Stomach (tissue), 4 donors: Measurements from ENCODE around the gene PGGT1B.

Source experiments
- EP300 ChIP-seq: sonication (generic); formaldehyde crosslinking; IDR thresholded peaks from one replicate; pipeline ENCODE4 v1.6.1; 2017; ENCODE audit warnings: antibody characterized with exemption
- POLR2A ChIP-seq, 4 donors: fragments of 450-650 bp; IDR thresholded peaks; one replicate each; pipeline ENCODE4 v1.6.1; 2016; ENCODE audit warnings: antibody characterized with exemption in 4 of 4, control low read depth in 2 of 4, mild to moderate bottlenecking in 1 of 4, moderate library complexity in 1 of 4
- POLR2AphosphoS5 ChIP-seq, 3 donors: sonication (generic); formaldehyde crosslinking; IDR thresholded peaks; one replicate each; pipeline ENCODE4 v1.6.1; 2016; ENCODE audit warnings: antibody characterized with exemption in 3 of 3
- TF ChIP-seq, protein P1 (sequence below), 7 experiments: fragments of 450-650 bp in 4 of 7; fragments of 200-600 bp in 3 of 7; sonication (generic) in 3 of 7; IDR thresholded peaks; one replicate each; pipeline ENCODE4 v1.5.1; 2016 to 2019; ENCODE audit warnings: antibody characterized with exemption in 7 of 7, control low read depth in 2 of 7, mild to moderate bottlenecking in 1 of 7

DNA sequence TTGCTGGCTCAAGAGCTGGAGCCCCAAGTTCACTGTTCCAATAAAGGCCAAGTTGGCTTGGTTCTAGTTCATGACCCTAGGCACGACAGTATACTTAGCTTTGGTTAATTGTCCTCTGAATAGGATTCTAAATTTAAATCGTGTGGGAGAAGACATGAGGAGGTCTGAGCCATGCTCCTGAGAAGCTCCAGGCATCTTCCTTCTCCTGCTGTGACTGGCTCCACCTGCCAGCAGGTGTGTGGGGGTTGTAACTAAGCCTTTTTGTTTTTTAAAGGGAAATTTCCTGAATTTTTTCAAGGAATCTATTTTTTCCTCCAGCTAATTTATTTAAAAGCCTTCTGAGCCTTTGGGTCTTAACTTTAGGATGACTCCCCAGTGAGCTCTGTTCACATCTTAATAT lies 72.8 kb downstream of the PGGT1B start:
- no peak for TF ChIP-seq POLR2A (IDR thresholded peaks at IDR 0.05)
- TF ChIP-seq, protein P1, sequence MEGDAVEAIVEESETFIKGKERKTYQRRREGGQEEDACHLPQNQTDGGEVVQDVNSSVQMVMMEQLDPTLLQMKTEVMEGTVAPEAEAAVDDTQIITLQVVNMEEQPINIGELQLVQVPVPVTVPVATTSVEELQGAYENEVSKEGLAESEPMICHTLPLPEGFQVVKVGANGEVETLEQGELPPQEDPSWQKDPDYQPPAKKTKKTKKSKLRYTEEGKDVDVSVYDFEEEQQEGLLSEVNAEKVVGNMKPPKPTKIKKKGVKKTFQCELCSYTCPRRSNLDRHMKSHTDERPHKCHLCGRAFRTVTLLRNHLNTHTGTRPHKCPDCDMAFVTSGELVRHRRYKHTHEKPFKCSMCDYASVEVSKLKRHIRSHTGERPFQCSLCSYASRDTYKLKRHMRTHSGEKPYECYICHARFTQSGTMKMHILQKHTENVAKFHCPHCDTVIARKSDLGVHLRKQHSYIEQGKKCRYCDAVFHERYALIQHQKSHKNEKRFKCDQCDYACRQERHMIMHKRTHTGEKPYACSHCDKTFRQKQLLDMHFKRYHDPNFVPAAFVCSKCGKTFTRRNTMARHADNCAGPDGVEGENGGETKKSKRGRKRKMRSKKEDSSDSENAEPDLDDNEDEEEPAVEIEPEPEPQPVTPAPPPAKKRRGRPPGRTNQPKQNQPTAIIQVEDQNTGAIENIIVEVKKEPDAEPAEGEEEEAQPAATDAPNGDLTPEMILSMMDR (IDR thresholded peaks at IDR 0.05), result no peak
- TF ChIP-seq POLR2AphosphoS5 (IDR thresholded peaks at IDR 0.05), result no peak
- TF ChIP-seq EP300, result no peak
